NB4 (cell line): ENCODE measurements around the gene RPS27.
A peak's percentile ranks its signal among the peaks of the same experiment; 100 is the strongest.

Experiments
- DNase-seq: peaks from one replicate; pipeline ENCODE4 v3.0.0; 2010; ENCODE audit warnings: low read depth
- H3K4me3 ChIP-seq: one replicate; pipeline ENCODE4 v1.5.1; 2011; ENCODE audit warnings: mild to moderate bottlenecking, low read depth, low read length, moderate library complexity
- MYC ChIP-seq: IDR thresholded peaks from 2 replicates; pipeline ENCODE4 v1.6.1; 2011; ENCODE audit warnings: low read depth, low read length
- POLR2A ChIP-seq: IDR thresholded peaks from 2 replicates; pipeline ENCODE4 v1.6.1; 2011; ENCODE audit warnings: mild to moderate bottlenecking; ENCODE audit not compliant: insufficient read length; ENCODE audit errors: extremely low read depth
- TF ChIP-seq, protein P1 (sequence below): IDR thresholded peaks from one replicate; pipeline ENCODE4 v1.5.1; 2012; ENCODE audit warnings: low read depth, low read length
- TF ChIP-seq, protein P2 (sequence below): IDR thresholded peaks from 2 replicates; pipeline ENCODE4 v1.6.1; 2011; ENCODE audit warnings: low read depth, low read length

RPS27 gene

DNA sequence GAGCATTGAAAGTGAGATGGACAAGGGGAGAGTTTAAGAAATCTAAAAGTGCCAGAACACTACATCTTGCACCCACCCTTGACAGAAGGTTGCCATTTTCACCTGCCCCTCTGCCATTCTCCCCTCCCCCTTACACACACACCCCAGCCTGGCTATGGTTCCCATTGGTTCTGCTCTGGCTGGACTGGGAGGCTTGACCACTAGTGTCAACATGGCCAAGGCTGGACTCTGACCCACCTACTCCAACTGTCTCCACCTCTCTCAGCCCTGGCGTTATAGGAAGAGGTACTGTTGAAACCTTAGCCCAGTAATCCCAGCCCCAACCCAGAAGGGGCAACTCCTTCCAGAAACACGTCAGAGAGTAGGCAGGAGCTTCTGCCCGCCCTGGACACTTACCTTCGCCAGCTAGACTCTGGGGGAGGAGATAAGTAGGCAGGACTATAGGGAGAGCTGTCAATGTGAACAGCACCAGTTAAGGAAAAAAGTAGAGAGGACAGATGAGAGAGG lies 36.6 kb upstream of the RPS27 start:
- H3K4me3 ChIP-seq: no peak overlapping the region
- TF ChIP-seq, protein P1, sequence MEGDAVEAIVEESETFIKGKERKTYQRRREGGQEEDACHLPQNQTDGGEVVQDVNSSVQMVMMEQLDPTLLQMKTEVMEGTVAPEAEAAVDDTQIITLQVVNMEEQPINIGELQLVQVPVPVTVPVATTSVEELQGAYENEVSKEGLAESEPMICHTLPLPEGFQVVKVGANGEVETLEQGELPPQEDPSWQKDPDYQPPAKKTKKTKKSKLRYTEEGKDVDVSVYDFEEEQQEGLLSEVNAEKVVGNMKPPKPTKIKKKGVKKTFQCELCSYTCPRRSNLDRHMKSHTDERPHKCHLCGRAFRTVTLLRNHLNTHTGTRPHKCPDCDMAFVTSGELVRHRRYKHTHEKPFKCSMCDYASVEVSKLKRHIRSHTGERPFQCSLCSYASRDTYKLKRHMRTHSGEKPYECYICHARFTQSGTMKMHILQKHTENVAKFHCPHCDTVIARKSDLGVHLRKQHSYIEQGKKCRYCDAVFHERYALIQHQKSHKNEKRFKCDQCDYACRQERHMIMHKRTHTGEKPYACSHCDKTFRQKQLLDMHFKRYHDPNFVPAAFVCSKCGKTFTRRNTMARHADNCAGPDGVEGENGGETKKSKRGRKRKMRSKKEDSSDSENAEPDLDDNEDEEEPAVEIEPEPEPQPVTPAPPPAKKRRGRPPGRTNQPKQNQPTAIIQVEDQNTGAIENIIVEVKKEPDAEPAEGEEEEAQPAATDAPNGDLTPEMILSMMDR: no peak
- TF ChIP-seq POLR2A (no peak), MYC (no peak)
- TF ChIP-seq, protein P2, sequence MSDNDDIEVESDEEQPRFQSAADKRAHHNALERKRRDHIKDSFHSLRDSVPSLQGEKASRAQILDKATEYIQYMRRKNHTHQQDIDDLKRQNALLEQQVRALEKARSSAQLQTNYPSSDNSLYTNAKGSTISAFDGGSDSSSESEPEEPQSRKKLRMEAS: no peak
- DNase-seq: no peak

DNA sequence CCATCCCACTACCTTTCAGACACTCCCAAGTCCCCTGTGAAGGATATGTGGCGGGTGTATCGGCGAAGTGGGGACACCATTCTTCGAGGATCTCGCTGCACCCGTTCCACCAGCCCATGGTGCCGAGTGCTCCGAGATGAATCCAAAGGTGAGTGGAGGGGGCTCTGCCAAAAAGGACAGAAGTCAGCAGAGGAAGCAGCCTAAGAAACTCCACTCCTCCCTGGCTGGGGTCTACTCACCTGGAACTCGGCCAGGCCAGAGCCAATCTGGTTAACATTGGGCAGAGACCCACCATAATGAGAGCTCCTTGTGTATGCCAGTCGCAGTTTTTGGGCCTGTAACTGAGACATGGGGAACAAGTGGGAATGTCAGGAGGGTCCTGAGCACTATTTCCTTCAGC lies 35.7 kb upstream of the RPS27 start:
- TF ChIP-seq, protein P1: no peak
- TF ChIP-seq, protein P2: no peak
- TF ChIP-seq POLR2A: no peak
- no peak for TF ChIP-seq MYC
- H3K4me3 ChIP-seq: no peak overlapping the region
- no peak for DNase-seq

DNA sequence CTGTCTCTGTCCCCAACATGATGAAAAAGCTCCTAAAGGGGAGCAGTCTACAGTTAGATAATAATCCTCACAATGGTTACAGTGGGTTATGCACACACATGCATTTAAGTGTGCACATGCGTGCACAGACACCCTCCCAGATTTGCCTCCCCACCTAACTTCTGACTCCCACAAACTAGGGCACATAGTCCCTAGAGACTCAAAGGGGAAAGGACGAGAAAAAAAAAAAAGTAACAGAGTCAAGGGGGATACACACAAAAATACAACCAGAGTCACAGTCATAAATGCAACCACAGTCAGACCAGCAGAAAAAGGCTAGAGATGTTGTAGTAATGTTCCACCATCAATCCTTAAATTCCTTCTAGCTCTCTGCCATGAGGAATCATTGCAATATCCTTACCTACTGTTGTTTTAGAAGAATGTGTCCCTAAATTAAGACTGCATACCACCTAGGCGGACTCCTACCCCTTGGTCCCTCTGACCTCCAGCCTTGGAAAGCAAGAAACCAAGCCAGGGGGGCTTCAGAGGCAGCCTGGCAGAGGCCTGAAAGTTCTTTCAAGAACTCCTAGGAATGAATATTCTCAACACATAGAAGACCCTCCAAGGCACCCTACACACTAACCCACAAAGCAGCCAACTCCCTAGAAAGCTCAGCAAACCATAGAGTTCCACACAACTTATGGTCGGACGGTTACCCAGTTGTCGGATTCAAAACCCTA lies 33.4 kb upstream of the RPS27 start:
- H3K4me3 ChIP-seq: peak overlapping the region; percentile 92
- DNase-seq: no peak
- TF ChIP-seq, protein P1: no peak
- TF ChIP-seq POLR2A (no peak), MYC (no peak)
- TF ChIP-seq, protein P2: no peak

- TF ChIP-seq POLR2A: no peak
- TF ChIP-seq, protein P1: no peak
- TF ChIP-seq, protein P2: no peak
- peak; percentile 43; the same call in 1 of the 2 replicates for TF ChIP-seq MYC
- peak overlapping the region; percentile 92 for H3K4me3 ChIP-seq
- DNase-seq: peak; percentile 69
Observed at GRCh38 chr1:153957744-153958110, 32.8 kb upstream of the RPS27 start.

DNA sequence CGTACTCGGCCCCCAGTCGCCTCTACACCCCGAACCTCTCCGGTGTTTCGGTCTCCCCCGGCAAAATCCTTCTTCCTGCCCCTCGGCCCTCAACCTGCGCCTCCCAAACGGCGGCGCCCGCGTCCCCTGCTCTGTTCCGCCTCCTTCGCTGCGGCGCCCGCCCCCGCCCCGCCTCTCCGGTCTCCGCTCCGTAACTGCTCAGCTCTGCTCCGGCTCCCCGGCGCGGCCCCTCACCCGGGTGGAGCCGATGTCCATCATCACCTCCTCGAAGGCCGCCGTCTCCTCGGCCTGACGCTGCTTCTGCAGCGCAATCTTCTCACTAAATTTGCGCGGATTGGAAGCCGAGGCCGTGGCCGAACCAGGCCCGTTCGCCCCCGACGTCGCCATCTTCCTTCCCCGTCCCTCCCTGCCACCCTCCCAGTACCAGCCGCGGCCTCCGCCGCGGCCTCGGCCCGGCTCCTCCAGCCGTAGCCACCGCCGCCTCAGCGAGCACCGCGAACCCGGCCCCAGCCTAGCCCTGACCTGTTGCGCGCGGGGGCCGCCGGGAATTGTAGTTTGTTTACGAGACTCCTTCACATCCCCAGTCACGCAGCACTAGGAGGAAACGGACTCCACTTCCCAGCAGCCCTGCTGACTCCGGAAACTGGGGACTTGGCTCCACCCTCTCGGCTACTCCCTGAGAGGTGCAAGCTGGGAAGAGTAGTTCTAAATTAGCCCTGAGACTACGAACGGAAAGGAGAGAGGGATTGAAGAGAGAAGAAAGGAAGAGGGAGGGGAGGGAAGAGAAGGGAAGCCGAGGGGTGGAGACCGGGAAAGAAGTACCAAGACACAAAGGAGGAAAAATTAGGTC lies 32.2 kb upstream of the RPS27 start, which contains the start of gene CRTC2:
CRTC2 (minus strand) TSS at position 502 of the 850 bp plus-strand sequence; CDS start at position 387, 115 bp downstream.
- TF ChIP-seq, protein P1: no peak
- TF ChIP-seq POLR2A (peak; percentile 44), MYC (peak; percentile 34; the same call in 1 of the 2 replicates)
- TF ChIP-seq, protein P2: no peak
- DNase-seq: peak; percentile 98
- peak within 1 kb of the TSS; percentile 92 for H3K4me3 ChIP-seq
